BLaER1 treated with 17β-estradiol and CSF1 and Interleukin-3, amounts not matched to agents 10 nM and 100 nM (cell line): Measurements from ENCODE around the gene WDR49.

ENCODE experiments used
- H3K27ac ChIP-seq, 11 experiments: shearing (Covaris generic); formaldehyde crosslinking; 2 replicates each; pipeline ENCODE4 v1.8.1; 2022
- H3K27me3 ChIP-seq, 11 experiments: shearing (Covaris generic); formaldehyde crosslinking; 2 replicates each; pipeline ENCODE4 v1.8.1; 2022
- H3K36me3 ChIP-seq, 11 experiments: shearing (Covaris generic); formaldehyde crosslinking; 2 replicates each; pipeline ENCODE4 v1.8.1; 2022
- H3K4me1 ChIP-seq, 10 experiments: shearing (Covaris generic); formaldehyde crosslinking; 2 replicates each; pipeline ENCODE4 v1.8.1; 2022
- H3K4me2 ChIP-seq, 11 experiments: shearing (Covaris generic); formaldehyde crosslinking; 2 replicates each; pipeline ENCODE4 v1.8.1; 2022
- H3K4me3 ChIP-seq, 10 experiments: shearing (Covaris generic); formaldehyde crosslinking; 2 replicates each; pipeline ENCODE4 v1.8.1; 2022
- H3K9ac ChIP-seq, 11 experiments: shearing (Covaris generic); formaldehyde crosslinking; 2 replicates each; pipeline ENCODE4 v1.8.1; 2022
- H3K9me3 ChIP-seq, 11 experiments: shearing (Covaris generic); formaldehyde crosslinking; replicated peaks in 1 of 11; 2 replicates each; pipeline ENCODE4 v1.8.1; 2022
- H4K20me1 ChIP-seq, 11 experiments: shearing (Covaris generic); formaldehyde crosslinking; 2 replicates each; pipeline ENCODE4 v1.8.1; 2022
- Cebpa-rat ChIP-seq, 11 experiments: shearing (Covaris generic); IDR thresholded peaks; 2 replicates each; pipeline ENCODE4 v1.8.1; 2022

The WDR49 gene

GRCh38 chr3:167653760-167654159, at the start of gene WDR49:
TSS of gene WDR49 (minus strand) at chr3:167653942. CDS start at chr3:167653425, 517 bp downstream.
- H3K9ac ChIP-seq = peak within 1 kb of the TSS in 2 of 11 experiments; percentile 2 to 50; a peak in 2 of 22 replicates
- H3K27ac ChIP-seq = peak within 1 kb of the TSS in 8 of 11 experiments; percentile 4 to 71 (median 42); a peak in 10 of 22 replicates
- H3K4me2 ChIP-seq = peak within 1 kb of the TSS; percentile 14 to 63 (median 43); a peak in 18 of 22 replicates
- peaks cover 4 to 11% (median 9%) of the 10 kb centered on the region in 10 experiments; a peak in 16 of 20 replicates for H3K4me1 ChIP-seq
- no peaks in the 10 kb centered on the region for H3K27me3 ChIP-seq
- no peaks in the 10 kb centered on the region for H3K36me3 ChIP-seq
- peaks cover 0 to 10% (median 0%) of the 10 kb centered on the region in 11 experiments; a peak in 8 of 22 replicates for H3K9me3 ChIP-seq
- TF ChIP-seq Cebpa-rat (IDR thresholded peaks at IDR 0.05) = no peak
- no peaks in the 10 kb centered on the region for H4K20me1 ChIP-seq
- no peak within 1 kb of the TSS for H3K4me3 ChIP-seq

GRCh38 chr3:167700926-167701325, 47.2 kb upstream of the WDR49 start:
- Histone ChIP-seq H3K9ac (no peak overlapping the region), H3K9me3 (no peaks in the 10 kb centered on the region), H3K4me1 (no peaks in the 10 kb centered on the region), H3K27ac (no peak overlapping the region), H4K20me1 (peaks cover 0 to 92% (median 16%) of the 10 kb centered on the region in 11 experiments; a peak in 14 of 22 replicates), H3K4me3 (no peak overlapping the region), H3K36me3 (peaks cover 74 to 97% (median 83%) of the 10 kb centered on the region in 11 experiments), H3K27me3 (no peaks in the 10 kb centered on the region), H3K4me2 (no peak overlapping the region)
- TF ChIP-seq Cebpa-rat (IDR thresholded peaks at IDR 0.05) = no peak

GRCh38 chr3:167700046-167700445, 46.3 kb upstream of the WDR49 start:
- no peak overlapping the region for H3K9ac ChIP-seq
- no peaks in the 10 kb centered on the region for H3K4me1 ChIP-seq
- H3K27me3 ChIP-seq = no peaks in the 10 kb centered on the region
- H3K4me3 ChIP-seq = no peak overlapping the region
- no peak for TF ChIP-seq Cebpa-rat (IDR thresholded peaks at IDR 0.05)
- no peak overlapping the region for H3K4me2 ChIP-seq
- H3K27ac ChIP-seq = no peak overlapping the region
- peaks cover 0 to 91% (median 14%) of the 10 kb centered on the region in 11 experiments; a peak in 13 of 22 replicates for H4K20me1 ChIP-seq
- peaks cover 80 to 100% (median 88%) of the 10 kb centered on the region in 11 experiments for H3K36me3 ChIP-seq
- H3K9me3 ChIP-seq = no peaks in the 10 kb centered on the region

GRCh38 chr3:167694121-167694520, 40.4 kb upstream of the WDR49 start:
- H3K9ac ChIP-seq = no peak overlapping the region
- H3K36me3 ChIP-seq = peaks cover 59 to 87% (median 73%) of the 10 kb centered on the region in 11 experiments
- no peaks in the 10 kb centered on the region for H3K27me3 ChIP-seq
- no peaks in the 10 kb centered on the region for H3K9me3 ChIP-seq
- no peak overlapping the region for H3K4me3 ChIP-seq
- no peak overlapping the region for H3K27ac ChIP-seq
- H4K20me1 ChIP-seq = peaks cover 5 to 96% (median 38%) of the 10 kb centered on the region in 11 experiments; a peak in 17 of 22 replicates
- no peak for TF ChIP-seq Cebpa-rat (IDR thresholded peaks at IDR 0.05)
- no peak overlapping the region for H3K4me2 ChIP-seq
- H3K4me1 ChIP-seq = peaks cover 14 to 46% (median 22%) of the 10 kb centered on the region in 10 experiments

GRCh38 chr3:167691366-167691765, 37.6 kb upstream of the WDR49 start:
- H3K4me3 ChIP-seq = no peak overlapping the region; a peak in 1 of 20 replicates
- H3K36me3 ChIP-seq = peaks cover 54 to 87% (median 74%) of the 10 kb centered on the region in 11 experiments

GRCh38 chr3:167684388-167684993, 30.7 kb upstream of the WDR49 start:
- Histone ChIP-seq H3K36me3 (peaks cover 55 to 93% (median 75%) of the 10 kb centered on the region in 11 experiments), H3K9ac (no peak overlapping the region), H3K27me3 (no peaks in the 10 kb centered on the region), H3K4me1 (peaks cover 0 to 3% (median 0%) of the 10 kb centered on the region in 10 experiments; a peak in 1 of 20 replicates), H3K4me3 (no peak overlapping the region), H3K27ac (no peak overlapping the region), H4K20me1 (peaks cover 0 to 50% (median 11%) of the 10 kb centered on the region in 11 experiments; a peak in 14 of 22 replicates), H3K9me3 (no peaks in the 10 kb centered on the region), H3K4me2 (no peak overlapping the region)
- no peak for TF ChIP-seq Cebpa-rat (IDR thresholded peaks at IDR 0.05)

More at GRCh38 chr3:167691366-167691765, 37.6 kb upstream of the WDR49 start:
- Histone ChIP-seq H3K27me3 (no peaks in the 10 kb centered on the region), H3K4me2 (peak overlapping the region; percentile 20 to 77 (median 57); a peak in 21 of 22 replicates), H3K27ac (peak overlapping the region in 5 of 11 experiments; percentile 15 to 64 (median 29); a peak in 5 of 22 replicates), H3K4me1 (peaks cover 14 to 46% (median 22%) of the 10 kb centered on the region in 10 experiments), H3K9ac (peak overlapping the region in 1 of 11 experiments; percentile 43; a peak in 1 of 22 replicates), H3K9me3 (no peaks in the 10 kb centered on the region), H4K20me1 (peaks cover 5 to 96% (median 42%) of the 10 kb centered on the region in 11 experiments; a peak in 17 of 22 replicates)
- TF ChIP-seq Cebpa-rat (IDR thresholded peaks at IDR 0.05) = no peak

- Histone ChIP-seq H3K9me3 (peaks cover 20 to 30% (median 26%) of the 10 kb centered on the region in 11 experiments), H3K27me3 (no peaks in the 10 kb centered on the region), H3K9ac (no peak overlapping the region), H4K20me1 (peaks cover 0 to 6% (median 0%) of the 10 kb centered on the region in 11 experiments; a peak in 3 of 22 replicates), H3K36me3 (peaks cover 57 to 92% (median 79%) of the 10 kb centered on the region in 11 experiments), H3K4me3 (no peak overlapping the region), H3K27ac (no peak overlapping the region), H3K4me1 (no peaks in the 10 kb centered on the region), H3K4me2 (no peak overlapping the region)
- TF ChIP-seq Cebpa-rat (IDR thresholded peaks at IDR 0.05) = no peak
Measured at GRCh38 chr3:167679526-167679925, 25.8 kb upstream of the WDR49 start.

- H3K27ac ChIP-seq = no peak overlapping the region
- no peak overlapping the region for H3K4me3 ChIP-seq
- no peak overlapping the region for H3K9ac ChIP-seq
- peaks cover 56 to 85% (median 72%) of the 10 kb centered on the region in 11 experiments for H3K36me3 ChIP-seq
- H3K4me1 ChIP-seq = no peaks in the 10 kb centered on the region
- H3K27me3 ChIP-seq = no peaks in the 10 kb centered on the region
- TF ChIP-seq Cebpa-rat (IDR thresholded peaks at IDR 0.05) = no peak
- H4K20me1 ChIP-seq = no peaks in the 10 kb centered on the region
- H3K9me3 ChIP-seq = peaks cover 23 to 36% (median 26%) of the 10 kb centered on the region in 11 experiments
- no peak overlapping the region for H3K4me2 ChIP-seq
Measured at GRCh38 chr3:167675848-167676247, 22.1 kb upstream of the WDR49 start.

- no peak for TF ChIP-seq Cebpa-rat (IDR thresholded peaks at IDR 0.05)
- Histone ChIP-seq H3K36me3 (peaks cover 47 to 66% (median 55%) of the 10 kb centered on the region in 11 experiments), H3K4me3 (no peak overlapping the region), H3K27ac (no peak overlapping the region), H3K4me2 (no peak overlapping the region), H4K20me1 (no peaks in the 10 kb centered on the region), H3K9ac (no peak overlapping the region), H3K9me3 (peaks cover 23 to 36% (median 26%) of the 10 kb centered on the region in 11 experiments), H3K4me1 (no peaks in the 10 kb centered on the region), H3K27me3 (no peaks in the 10 kb centered on the region)
Measured at GRCh38 chr3:167673221-167673620, 19.5 kb upstream of the WDR49 start.
